Neutrophil (primary cell): Measurements from ENCODE around the gene SPEF1.

ENCODE experiments used
- H3K27ac ChIP-seq: fragments of 200-600 bp; sonication (generic); 2 replicates; pipeline ENCODE4 v1.5.1; 2016; ENCODE audit warnings: mild to moderate bottlenecking, moderate library complexity
- H3K27me3 ChIP-seq: fragments of 200-600 bp; sonication (generic); 2 replicates; pipeline ENCODE4 v1.6.0; 2016; ENCODE audit warnings: mild to moderate bottlenecking
- H3K36me3 ChIP-seq: fragments of 200-600 bp; sonication (generic); 2 replicates; pipeline ENCODE4 v1.5.1; 2017
- H3K4me1 ChIP-seq, 2 experiments: fragments of 200-600 bp in 1 of 2; sonication (generic) in 1 of 2; 1 replicate in 1 of 2; 2 replicates in 1 of 2; pipeline versions ENCODE4 v1.5.1 to v1.6.1; 2013 to 2016; ENCODE audit warnings: low read depth in 1 of 2, low read length in 1 of 2, mild to moderate bottlenecking in 1 of 2, moderate library complexity in 1 of 2; ENCODE audit not compliant: control insufficient read depth in 1 of 2, insufficient read depth in 1 of 2
- H3K4me3 ChIP-seq, 2 experiments: fragments of 200-600 bp in 1 of 2; sonication (generic) in 1 of 2; 1 replicate in 1 of 2; 2 replicates in 1 of 2; pipeline ENCODE4 v1.5.1; 2013 to 2016; ENCODE audit warnings: low read depth in 1 of 2, low read length in 1 of 2, mild to moderate bottlenecking in 1 of 2, moderate library complexity in 1 of 2
- H3K9me3 ChIP-seq: fragments of 200-600 bp; sonication (generic); 2 replicates; pipeline ENCODE4 v1.5.1; 2016
- TF ChIP-seq, protein P1 (sequence below): fragments of 200-600 bp; sonication (generic); IDR thresholded peaks from 2 replicates; pipeline ENCODE4 v1.5.1; 2016; ENCODE audit warnings: antibody characterized with exemption

Gene SPEF1

DNA sequence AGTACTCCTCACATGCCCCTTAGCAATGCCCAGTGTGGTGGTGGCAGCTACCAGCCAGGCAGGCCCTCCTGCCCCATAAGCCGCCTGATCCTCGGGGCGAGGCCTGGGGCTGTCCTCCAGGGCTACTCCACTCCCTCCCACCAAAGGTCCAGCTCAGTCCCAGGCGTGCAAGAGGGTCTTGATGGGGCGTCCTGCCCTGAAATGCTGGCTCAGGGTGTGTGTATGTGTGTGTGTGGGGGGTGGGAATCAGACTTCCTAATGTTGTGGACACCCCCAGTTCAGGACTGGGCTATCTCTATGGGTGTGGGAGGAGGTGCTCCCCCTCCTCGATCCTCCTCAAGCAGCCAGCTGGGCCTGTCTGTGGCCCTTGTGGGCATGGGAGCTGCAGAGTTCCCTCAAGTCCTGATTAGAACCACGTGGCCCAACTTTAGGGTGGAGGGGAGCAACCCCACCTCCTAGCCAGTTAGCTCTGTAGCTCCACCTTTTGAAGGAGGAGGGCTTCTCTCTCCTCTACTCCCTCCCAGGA is 41.3 kb downstream of the SPEF1 start:
- Histone ChIP-seq H3K27ac (no peak overlapping the region), H3K4me3 (no peak overlapping the region), H3K36me3 (no peaks in the 10 kb centered on the region), H3K4me1 (peaks cover 4% of the 10 kb centered on the region in 2 experiments), H3K9me3 (no peaks in the 10 kb centered on the region), H3K27me3 (peaks cover 21% of the 10 kb centered on the region)
- TF ChIP-seq, protein P1, sequence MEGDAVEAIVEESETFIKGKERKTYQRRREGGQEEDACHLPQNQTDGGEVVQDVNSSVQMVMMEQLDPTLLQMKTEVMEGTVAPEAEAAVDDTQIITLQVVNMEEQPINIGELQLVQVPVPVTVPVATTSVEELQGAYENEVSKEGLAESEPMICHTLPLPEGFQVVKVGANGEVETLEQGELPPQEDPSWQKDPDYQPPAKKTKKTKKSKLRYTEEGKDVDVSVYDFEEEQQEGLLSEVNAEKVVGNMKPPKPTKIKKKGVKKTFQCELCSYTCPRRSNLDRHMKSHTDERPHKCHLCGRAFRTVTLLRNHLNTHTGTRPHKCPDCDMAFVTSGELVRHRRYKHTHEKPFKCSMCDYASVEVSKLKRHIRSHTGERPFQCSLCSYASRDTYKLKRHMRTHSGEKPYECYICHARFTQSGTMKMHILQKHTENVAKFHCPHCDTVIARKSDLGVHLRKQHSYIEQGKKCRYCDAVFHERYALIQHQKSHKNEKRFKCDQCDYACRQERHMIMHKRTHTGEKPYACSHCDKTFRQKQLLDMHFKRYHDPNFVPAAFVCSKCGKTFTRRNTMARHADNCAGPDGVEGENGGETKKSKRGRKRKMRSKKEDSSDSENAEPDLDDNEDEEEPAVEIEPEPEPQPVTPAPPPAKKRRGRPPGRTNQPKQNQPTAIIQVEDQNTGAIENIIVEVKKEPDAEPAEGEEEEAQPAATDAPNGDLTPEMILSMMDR, result no peak

- no peaks in the 10 kb centered on the region for H3K36me3 ChIP-seq
- H3K4me1 ChIP-seq, result no peaks in the 10 kb centered on the region
- TF ChIP-seq, protein P1, result no peak
- peaks cover 20% of the 10 kb centered on the region for H3K27me3 ChIP-seq
- no peak overlapping the region for H3K27ac ChIP-seq
- H3K9me3 ChIP-seq, result no peaks in the 10 kb centered on the region
- H3K4me3 ChIP-seq, result no peak overlapping the region
Measured at GRCh38 chr20:3739054-3739925, 42.0 kb downstream of the SPEF1 start.

- Histone ChIP-seq H3K27me3 (peaks cover 24% of the 10 kb centered on the region), H3K27ac (no peak overlapping the region), H3K36me3 (no peaks in the 10 kb centered on the region), H3K9me3 (no peaks in the 10 kb centered on the region), H3K4me1 (no peaks in the 10 kb centered on the region), H3K4me3 (no peak overlapping the region)
- TF ChIP-seq, protein P1, result no peak
Measured at GRCh38 chr20:3738111-3739053, 42.9 kb downstream of the SPEF1 start.

DNA sequence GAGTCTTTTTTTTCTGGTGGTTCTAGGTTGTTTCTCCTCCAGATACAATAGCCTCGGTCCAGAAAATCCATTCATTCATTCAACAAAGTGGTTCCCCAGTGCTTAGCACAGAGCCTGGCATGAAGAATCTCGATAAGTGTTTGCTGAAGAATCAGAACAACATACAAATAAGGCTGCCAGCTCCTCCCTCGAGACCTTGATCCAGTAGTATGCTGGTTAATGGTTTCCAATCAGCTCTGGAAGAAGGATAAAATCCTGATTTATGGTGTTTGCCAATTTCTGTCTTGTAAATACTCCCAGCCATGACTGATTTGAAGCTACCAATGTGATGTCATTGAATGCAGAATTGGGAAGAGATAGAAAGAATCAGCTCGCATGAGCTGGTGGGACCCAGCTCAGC is 45.5 kb downstream of the SPEF1 start:
- TF ChIP-seq, protein P1, result no peak
- H3K27ac ChIP-seq, result no peak overlapping the region
- no peaks in the 10 kb centered on the region for H3K9me3 ChIP-seq
- H3K4me3 ChIP-seq, result no peak overlapping the region
- H3K36me3 ChIP-seq, result no peaks in the 10 kb centered on the region
- peaks cover 50% of the 10 kb centered on the region for H3K27me3 ChIP-seq
- no peaks in the 10 kb centered on the region for H3K4me1 ChIP-seq

GRCh38 chr20:3734111-3734843 is 47.0 kb downstream of the SPEF1 start:
- TF ChIP-seq, protein P1, result no peak
- peaks cover 65% of the 10 kb centered on the region for H3K27me3 ChIP-seq

More at GRCh38 chr20:3734111-3734843, 47.0 kb downstream of the SPEF1 start:
- Histone ChIP-seq H3K4me1 (no peaks in the 10 kb centered on the region), H3K4me3 (no peak overlapping the region), H3K9me3 (no peaks in the 10 kb centered on the region), H3K36me3 (no peaks in the 10 kb centered on the region), H3K27ac (no peak overlapping the region)
